GM12864 (cell line): Measurements from ENCODE around the gene APP.

Experiments used
- DNase-seq: peaks from one replicate; pipeline ENCODE4 v3.0.0-alpha.2; 2011; ENCODE audit warnings: low read depth
- H3K4me3 ChIP-seq: 2 replicates; pipeline ENCODE4 v1.5.1; 2011; ENCODE audit warnings: mild to moderate bottlenecking, low read depth, low read length, control low read depth
- CTCF ChIP-seq: IDR thresholded peaks from 2 replicates; pipeline ENCODE4 v1.5.1; 2011; ENCODE audit warnings: low read depth, mild to moderate bottlenecking, moderate library complexity, low read length, control low read depth, inconsistent platforms; ENCODE audit errors: missing control alignments

The APP gene

GRCh38 chr21:26049803-26050202, 120.8 kb downstream of the APP start:
- no peak for TF ChIP-seq CTCF
- H3K4me3 ChIP-seq, result no peak overlapping the region
- no peak for DNase-seq

- DNase-seq, result no peak
- H3K4me3 ChIP-seq, result no peak overlapping the region
- TF ChIP-seq CTCF, result no peak
These were observed 123.1 kb downstream of the APP start for GRCh38 chr21:26047279-26047967.

- TF ChIP-seq CTCF, result no peak
- H3K4me3 ChIP-seq, result no peak overlapping the region
- no peak for DNase-seq
These were observed 126.7 kb downstream of the APP start for GRCh38 chr21:26043891-26044290.

- no peak overlapping the region for H3K4me3 ChIP-seq
- DNase-seq, result no peak
- no peak for TF ChIP-seq CTCF
These were observed 128.2 kb downstream of the APP start for GRCh38 chr21:26042181-26042876.

GRCh38 chr21:26041431-26042180, 129.0 kb downstream of the APP start:
- DNase-seq, result no peak
- TF ChIP-seq CTCF, result no peak
- no peak overlapping the region for H3K4me3 ChIP-seq

GRCh38 chr21:26036916-26037315, 133.7 kb downstream of the APP start:
- H3K4me3 ChIP-seq, result no peak overlapping the region
- TF ChIP-seq CTCF, result no peak
- DNase-seq, result no peak
